Keratinocyte (primary cell): ENCODE data around the gene GRPEL2. TPM values are rescaled to one million over a fixed set of nuclear protein-coding genes. Genes with fewer than 3 reads are reported as not detected.

Experiments
- DNase-seq: peaks from one replicate; pipeline ENCODE4 v3.0.0-alpha.2; 2011; ENCODE audit warnings: low read depth, missing footprints, low spot score
- FAIRE-seq: peaks from 2 replicates; lab custom pipeline; 2011; peaks lifted over from hg19 to GRCh38; lab: Jason Lieb, UNC
- H2AFZ ChIP-seq: 2 replicates; pipeline ENCODE4 v1.6.0; 2012; ENCODE audit warnings: low read length, control low read depth, inconsistent platforms; ENCODE audit not compliant: control insufficient read depth
- H3K27ac ChIP-seq: 2 replicates; pipeline ENCODE4 v1.5.1; 2011; ENCODE audit warnings: low read length; ENCODE audit not compliant: control insufficient read depth, insufficient read depth
- H3K27me3 ChIP-seq: 3 replicates; pipeline ENCODE4 v1.6.0; 2011; ENCODE audit warnings: low read length; ENCODE audit not compliant: control insufficient read depth, insufficient read depth; ENCODE audit errors: extremely low read depth
- H3K36me3 ChIP-seq, 2 experiments: 2 replicates in 1 of 2; 3 replicates in 1 of 2; pipeline ENCODE4 v1.5.1; 2011; ENCODE audit warnings: low read length in 2 of 2, mild to moderate bottlenecking in 1 of 2; ENCODE audit not compliant: control insufficient read depth in 2 of 2, insufficient read depth in 2 of 2; ENCODE audit errors: extremely low read depth in 1 of 2
- H3K4me1 ChIP-seq: 3 replicates; pipeline ENCODE4 v1.5.1; 2011; ENCODE audit warnings: low read length; ENCODE audit not compliant: control insufficient read depth, insufficient read depth; ENCODE audit errors: extremely low read depth
- H3K4me2 ChIP-seq: 3 replicates; pipeline ENCODE4 v1.6.0; 2011; ENCODE audit warnings: low read depth, low read length; ENCODE audit not compliant: control insufficient read depth, insufficient read depth; ENCODE audit errors: extremely low read depth
- H3K4me3 ChIP-seq, 3 experiments: fragments of 200-600 bp in 1 of 3; sonication (generic) in 1 of 3; 2 replicates in 2 of 3; 3 replicates in 1 of 3; pipeline ENCODE4 v1.5.1; 2011 to 2016; ENCODE audit warnings: low read length in 3 of 3, mild to moderate bottlenecking in 3 of 3, control low read depth in 2 of 3, inconsistent platforms in 1 of 3, low read depth in 1 of 3, mixed read lengths in 1 of 3, mixed run types in 1 of 3, moderate library complexity in 1 of 3; ENCODE audit not compliant: control insufficient read depth in 2 of 3, insufficient read depth in 2 of 3; ENCODE audit errors: extremely low read depth in 1 of 3
- H3K79me2 ChIP-seq: 2 replicates; pipeline ENCODE4 v1.6.0; 2012; ENCODE audit warnings: low read length; ENCODE audit not compliant: control insufficient read depth, insufficient read depth
- H3K9ac ChIP-seq: 3 replicates; pipeline ENCODE4 v1.6.0; 2011; ENCODE audit warnings: low read length; ENCODE audit not compliant: control insufficient read depth, insufficient read depth; ENCODE audit errors: extremely low read depth
- H3K9me1 ChIP-seq: 3 replicates; pipeline ENCODE4 v1.6.0; 2011; ENCODE audit warnings: low read length; ENCODE audit not compliant: control insufficient read depth, insufficient read depth; ENCODE audit errors: extremely low read depth
- H3K9me3 ChIP-seq: 2 replicates; pipeline ENCODE4 v1.5.1; 2012; ENCODE audit warnings: low read depth, low read length; ENCODE audit not compliant: control insufficient read depth
- H4K20me1 ChIP-seq: 3 replicates; pipeline ENCODE4 v1.6.0; 2011; ENCODE audit warnings: low read length; ENCODE audit not compliant: control insufficient read depth, insufficient read depth; ENCODE audit errors: extremely low read depth
- EZH2 ChIP-seq: IDR thresholded peaks from one replicate; pipeline ENCODE4 v1.6.1; 2012; ENCODE audit warnings: inconsistent platforms, mild to moderate bottlenecking, low read length, moderate library complexity
- dilution Hi-C: fragments of 300-500 bp; cut with MboI; formaldehyde crosslinking; loops from one replicate; pipeline ENCODE4 v1.7.0; 2020; ENCODE audit warnings: low sequenced_read_pairs; ENCODE audit not compliant: extremely low pct_ligation_motif_present
- polyA plus RNA-seq, 5 experiments: library from polyadenylated mRNA; depleted of rRNA in 3 of 5; stranded (reverse) in 3 of 5; stranded (forward) in 1 of 5; unstranded in 1 of 5; fragments of >200 nt; gene quantifications; 1 replicate in 1 of 5; 2 replicates in 3 of 5; 3 replicates in 1 of 5; pipeline versions ENCODE4 v1.2.1 to v1.2.3, GENCODE V29; 2011 to 2012; ENCODE audit warnings: missing spikeins in 2 of 5, low read depth in 1 of 5, low replicate concordance in 1 of 5
- TF ChIP-seq, protein P1 (sequence below), 3 experiments: IDR thresholded peaks in 1 of 3; conservative IDR thresholded peaks in 1 of 3; optimal IDR thresholded peaks in 1 of 3; 2 replicates in 2 of 3; 3 replicates in 1 of 3; pipeline versions ENCODE3 to v1.5.1; 2011; ENCODE audit warnings: low read length in 3 of 3, mild to moderate bottlenecking in 3 of 3, moderate library complexity in 2 of 3, control low read depth in 1 of 3, inconsistent platforms in 1 of 3; ENCODE audit not compliant: insufficient read depth in 2 of 3; ENCODE audit errors: extremely low read depth in 1 of 3

Gene GRPEL2
- polyA plus RNA-seq, 1 donor (not counting 4 experiments of a cell fraction or from before 2014, with no cell fraction given): 17.5 TPM

DNA sequence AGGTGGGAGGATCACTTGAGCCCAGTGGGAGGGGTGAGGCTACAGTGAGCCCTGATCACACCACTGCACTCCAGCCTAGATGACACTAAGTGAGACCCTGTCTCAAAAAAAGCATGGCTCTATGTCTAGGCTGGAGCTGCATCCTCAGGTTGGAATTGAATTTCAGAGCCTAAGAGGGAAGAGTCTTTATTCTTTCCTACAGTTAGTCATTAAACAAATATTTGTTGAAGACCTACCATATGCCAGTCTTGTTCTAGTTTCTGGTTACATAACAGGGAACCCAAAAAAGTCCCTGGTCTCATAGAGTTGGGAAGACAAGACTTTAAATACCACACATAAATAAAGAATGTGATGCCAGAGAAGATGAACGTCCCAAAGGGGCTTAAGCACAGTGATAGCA lies 6.9 kb upstream of the GRPEL2 start:
- no peak for DNase-seq
- no peaks in the 10 kb centered on the region for H3K4me1 ChIP-seq
- no peaks in the 10 kb centered on the region for H3K27me3 ChIP-seq
- H3K36me3 ChIP-seq: peaks cover 7 to 9% of the 10 kb centered on the region in 2 experiments
- H3K79me2 ChIP-seq: no peaks in the 10 kb centered on the region
- H3K4me3 ChIP-seq: no peak overlapping the region
- H2AFZ ChIP-seq: no peak overlapping the region
- H4K20me1 ChIP-seq: no peaks in the 10 kb centered on the region
- no peak overlapping the region for H3K9ac ChIP-seq
- no peak overlapping the region for H3K27ac ChIP-seq
- no peak for FAIRE-seq
- no peaks in the 10 kb centered on the region for H3K9me1 ChIP-seq
- TF ChIP-seq, protein P1, sequence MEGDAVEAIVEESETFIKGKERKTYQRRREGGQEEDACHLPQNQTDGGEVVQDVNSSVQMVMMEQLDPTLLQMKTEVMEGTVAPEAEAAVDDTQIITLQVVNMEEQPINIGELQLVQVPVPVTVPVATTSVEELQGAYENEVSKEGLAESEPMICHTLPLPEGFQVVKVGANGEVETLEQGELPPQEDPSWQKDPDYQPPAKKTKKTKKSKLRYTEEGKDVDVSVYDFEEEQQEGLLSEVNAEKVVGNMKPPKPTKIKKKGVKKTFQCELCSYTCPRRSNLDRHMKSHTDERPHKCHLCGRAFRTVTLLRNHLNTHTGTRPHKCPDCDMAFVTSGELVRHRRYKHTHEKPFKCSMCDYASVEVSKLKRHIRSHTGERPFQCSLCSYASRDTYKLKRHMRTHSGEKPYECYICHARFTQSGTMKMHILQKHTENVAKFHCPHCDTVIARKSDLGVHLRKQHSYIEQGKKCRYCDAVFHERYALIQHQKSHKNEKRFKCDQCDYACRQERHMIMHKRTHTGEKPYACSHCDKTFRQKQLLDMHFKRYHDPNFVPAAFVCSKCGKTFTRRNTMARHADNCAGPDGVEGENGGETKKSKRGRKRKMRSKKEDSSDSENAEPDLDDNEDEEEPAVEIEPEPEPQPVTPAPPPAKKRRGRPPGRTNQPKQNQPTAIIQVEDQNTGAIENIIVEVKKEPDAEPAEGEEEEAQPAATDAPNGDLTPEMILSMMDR (optimal IDR thresholded peaks at IDR 0.05 in 1 of 3, IDR thresholded peaks at IDR 0.05 in 1 of 3, conservative IDR thresholded peaks at IDR 0.05 in 1 of 3; ENCODE audit: extremely low read depth in 1 of 3, insufficient read depth in 2 of 3, low read length in 3 of 3): no peak
- no peak for TF ChIP-seq EZH2
- H3K4me2 ChIP-seq: no peak overlapping the region
- dilution Hi-C loops: no loop called here
- H3K9me3 ChIP-seq: no peaks in the 10 kb centered on the region

DNA sequence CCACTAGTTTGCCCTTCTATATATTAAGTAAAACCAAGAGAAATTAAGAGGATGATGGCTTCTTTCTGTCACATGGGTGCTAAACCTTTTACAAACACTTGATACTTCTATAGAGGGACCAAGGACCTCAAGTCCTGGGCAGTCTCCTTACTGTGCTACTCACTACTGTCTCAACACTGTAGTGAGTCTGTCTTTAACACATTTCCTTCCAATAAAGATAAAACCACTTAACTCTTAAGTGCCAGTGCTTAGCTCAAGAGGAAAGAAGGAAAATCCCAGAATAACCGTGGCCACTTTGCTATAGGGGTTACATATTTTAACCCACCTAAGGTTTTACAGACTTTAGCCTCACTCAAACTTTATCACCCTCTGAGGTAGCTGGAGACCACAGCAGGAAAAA lies 4.4 kb upstream of the GRPEL2 start:
- Histone ChIP-seq H3K9ac (no peak overlapping the region), H4K20me1 (no peaks in the 10 kb centered on the region), H2AFZ (no peak overlapping the region), H3K9me1 (no peaks in the 10 kb centered on the region), H3K9me3 (no peaks in the 10 kb centered on the region), H3K36me3 (peaks cover under 1 to 3% of the 10 kb centered on the region in 2 experiments), H3K27me3 (no peaks in the 10 kb centered on the region), H3K79me2 (peaks cover 5% of the 10 kb centered on the region), H3K4me2 (no peak overlapping the region), H3K4me3 (no peak overlapping the region), H3K27ac (no peak overlapping the region), H3K4me1 (peaks cover 4% of the 10 kb centered on the region)
- FAIRE-seq (no peak), DNase-seq (no peak)
- TF ChIP-seq, protein P1 (optimal IDR thresholded peaks at IDR 0.05 in 1 of 3, IDR thresholded peaks at IDR 0.05 in 1 of 3, conservative IDR thresholded peaks at IDR 0.05 in 1 of 3; ENCODE audit: extremely low read depth in 1 of 3, insufficient read depth in 2 of 3, low read length in 3 of 3): no peak
- no peak for TF ChIP-seq EZH2
- dilution Hi-C loops: no loop called here
